MM.1S (cell line): ENCODE results near the gene SWT1.

Source experiments
- DNase-seq: peaks from one replicate; pipeline ENCODE4 v3.0.0-alpha.2; 2015
- H2AFZ ChIP-seq: fragments of 300-600 bp; sonication (generic); 2 replicates; pipeline ENCODE4 v1.6.0; 2016; ENCODE audit warnings: antibody characterized with exemption, low read length
- H3F3A ChIP-seq: fragments of 300-600 bp; sonication (generic); 2 replicates; pipeline ENCODE4 v1.6.1; 2016; ENCODE audit warnings: mild to moderate bottlenecking, antibody characterized with exemption, low read length, moderate library complexity, mixed read lengths; ENCODE audit not compliant: insufficient read depth
- H3K27ac ChIP-seq: fragments of 300-600 bp; sonication (generic); 2 replicates; pipeline ENCODE4 v1.5.1; 2016; ENCODE audit warnings: mild to moderate bottlenecking, low read length
- H3K27me3 ChIP-seq: fragments of 300-600 bp; sonication (generic); replicated peaks from 2 replicates; pipeline ENCODE4 v1.6.0; 2016; ENCODE audit warnings: low read length; ENCODE audit not compliant: insufficient read depth
- H3K36me3 ChIP-seq: fragments of 300-600 bp; sonication (generic); replicated peaks from 2 replicates; pipeline ENCODE4 v1.6.1; 2016; ENCODE audit warnings: mild to moderate bottlenecking, low read length, mixed read lengths; ENCODE audit not compliant: insufficient read depth
- H3K4me1 ChIP-seq: fragments of 300-600 bp; sonication (generic); 2 replicates; pipeline ENCODE4 v1.6.1; 2016; ENCODE audit warnings: low read length, mixed read lengths
- H3K4me2 ChIP-seq: fragments of 300-600 bp; sonication (generic); 2 replicates; pipeline ENCODE4 v1.6.0; 2016; ENCODE audit warnings: low read depth, low read length
- H3K4me3 ChIP-seq: fragments of 300-600 bp; sonication (generic); 2 replicates; pipeline ENCODE4 v1.5.1; 2016; ENCODE audit warnings: low read length, mixed read lengths
- H3K79me2 ChIP-seq: fragments of 300-600 bp; sonication (generic); 2 replicates; pipeline ENCODE4 v1.6.1; 2016; ENCODE audit warnings: mixed run types, low read length, mixed read lengths
- H3K9ac ChIP-seq: fragments of 300-600 bp; sonication (generic); 2 replicates; pipeline ENCODE4 v1.6.1; 2016; ENCODE audit warnings: low read length, mixed read lengths
- H3K9me2 ChIP-seq: fragments of 300-600 bp; sonication (generic); replicated peaks from 2 replicates; pipeline ENCODE4 v1.6.1; 2016; ENCODE audit warnings: mild to moderate bottlenecking, low read length, mixed read lengths; ENCODE audit not compliant: insufficient read depth
- H3K9me3 ChIP-seq: fragments of 300-600 bp; sonication (generic); replicated peaks from 2 replicates; pipeline ENCODE4 v1.6.1; 2016; ENCODE audit warnings: mild to moderate bottlenecking, low read length, mixed read lengths; ENCODE audit not compliant: insufficient read depth
- H4K20me1 ChIP-seq: fragments of 300-600 bp; sonication (generic); 2 replicates; pipeline ENCODE4 v1.6.1; 2016; ENCODE audit warnings: mild to moderate bottlenecking, low read length, moderate library complexity, mixed read lengths; ENCODE audit not compliant: insufficient read depth
- CTCF ChIP-seq: fragments of 300-600 bp; sonication (generic); IDR thresholded peaks from 2 replicates; pipeline ENCODE4 v1.5.1; 2016; ENCODE audit warnings: antibody characterized with exemption, low read length, mixed read lengths
- EZH2 ChIP-seq: fragments of 300-600 bp; sonication (generic); optimal IDR thresholded peaks from 2 replicates; pipeline ENCODE3; 2017; ENCODE audit warnings: low read depth, mild to moderate bottlenecking, antibody characterized with exemption, low read length, mixed read lengths
- EZH2phosphoT487 ChIP-seq: fragments of 300-600 bp; sonication (generic); IDR thresholded peaks from 2 replicates; pipeline ENCODE4 v1.6.1; 2018; ENCODE audit warnings: antibody characterized with exemption, low read length

The SWT1 gene

GRCh38 chr1:185154912-185155513, 2.0 kb upstream of the SWT1 start:
- Histone ChIP-seq H3K27me3 (no peaks in the 10 kb centered on the region), H3K79me2 (peaks cover 42% of the 10 kb centered on the region), H3K4me1 (peaks cover 25% of the 10 kb centered on the region), H3K9ac (peak overlapping the region; percentile 91; the same call in 1 of the 2 replicates), H3K9me2 (no peaks in the 10 kb centered on the region), H3K4me3 (peak overlapping the region; percentile 87), H3K4me2 (peak overlapping the region; percentile 81), H3K27ac (no peak overlapping the region), H3F3A (peaks cover 10% of the 10 kb centered on the region), H3K9me3 (no peaks in the 10 kb centered on the region), H3K36me3 (no peaks in the 10 kb centered on the region), H4K20me1 (no peaks in the 10 kb centered on the region), H2AFZ (0 out of 2 replicates have a peak overlapping the region, but pooled peaks have one; percentile 89)
- no peak for TF ChIP-seq EZH2phosphoT487
- TF ChIP-seq CTCF = no peak
- no peak for TF ChIP-seq EZH2
- DNase-seq = no peak

DNA sequence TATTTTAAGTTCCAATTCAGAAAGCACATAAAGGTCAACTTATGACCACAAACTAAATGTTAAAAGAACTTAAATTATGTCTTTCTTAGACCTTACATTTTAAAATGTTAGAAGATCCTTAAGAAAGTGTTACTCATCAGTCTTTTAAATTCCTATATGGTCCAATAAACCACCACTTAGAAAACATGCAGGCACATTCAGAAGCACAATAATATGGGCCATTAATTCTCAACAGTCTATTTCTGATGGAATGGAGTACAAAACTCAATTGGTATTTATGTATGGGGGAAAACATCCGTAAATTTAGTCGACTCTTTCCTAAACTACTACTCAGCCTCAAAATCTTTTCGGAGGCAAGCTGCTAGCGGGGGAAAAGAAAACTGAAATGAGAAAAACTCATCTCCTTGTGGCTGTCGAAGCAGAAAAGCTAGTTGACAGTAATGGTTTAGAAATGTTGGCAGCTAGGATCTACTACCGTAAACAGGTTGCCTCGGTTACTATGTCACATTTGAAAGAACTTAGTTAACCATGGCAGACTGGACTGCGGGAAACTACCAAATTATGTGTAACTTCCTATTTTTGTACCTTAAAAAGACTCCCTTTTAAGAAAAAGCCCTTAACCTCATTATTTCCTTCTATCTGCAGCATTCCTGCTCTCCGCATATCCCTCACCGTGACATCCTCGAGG, 1.2 kb upstream of the SWT1 start:
- Histone ChIP-seq H2AFZ (peak overlapping the region; percentile 89), H3K9ac (peak overlapping the region; percentile 91), H3K36me3 (no peaks in the 10 kb centered on the region), H3F3A (peaks cover 14% of the 10 kb centered on the region), H3K9me3 (no peaks in the 10 kb centered on the region), H3K27ac (peak overlapping the region; percentile 74; the same call in 1 of the 2 replicates), H3K79me2 (peaks cover 42% of the 10 kb centered on the region), H3K4me3 (peak overlapping the region; percentile 87), H3K27me3 (no peaks in the 10 kb centered on the region), H3K4me1 (peaks cover 31% of the 10 kb centered on the region), H3K4me2 (peak overlapping the region; percentile 81), H4K20me1 (no peaks in the 10 kb centered on the region), H3K9me2 (no peaks in the 10 kb centered on the region)
- peak; percentile 51 for DNase-seq
- TF ChIP-seq EZH2 (no peak), CTCF (no peak), EZH2phosphoT487 (no peak)

- Histone ChIP-seq H2AFZ (peak overlapping the region; percentile 89), H4K20me1 (no peaks in the 10 kb centered on the region), H3K4me2 (peak overlapping the region; percentile 81), H3K9ac (peak overlapping the region; percentile 91), H3K27ac (peak overlapping the region; percentile 74), H3K4me3 (peak overlapping the region; percentile 87), H3K27me3 (no peaks in the 10 kb centered on the region), H3K79me2 (peaks cover 42% of the 10 kb centered on the region), H3K9me2 (no peaks in the 10 kb centered on the region), H3K9me3 (no peaks in the 10 kb centered on the region), H3K36me3 (no peaks in the 10 kb centered on the region), H3K4me1 (peaks cover 37% of the 10 kb centered on the region), H3F3A (peaks cover 20% of the 10 kb centered on the region)
- peak; percentile 46 for DNase-seq
- TF ChIP-seq CTCF (no peak), EZH2phosphoT487 (no peak), EZH2 (no peak)
These were observed 596 bp upstream of the SWT1 start for GRCh38 chr1:185156288-185156853.
